ENCODE measurements around the gene TMEM238.

The TMEM238 gene

GRCh38 chr19:55345818-55346724 lies 38.0 kb downstream of the TMEM238 start:
- no peaks in the 10 kb centered on the region for H3K27me3 ChIP-seq (ENCODE audit: control insufficient read depth, low read length)
- H3K4me1 ChIP-seq (ENCODE audit: control insufficient read depth, low read length) = peaks cover 7% of the 10 kb centered on the region

GRCh38 chr19:55345101-55345817 lies 38.8 kb downstream of the TMEM238 start:
- Histone ChIP-seq H3K36me3 (ENCODE audit: control insufficient read depth, low read length) (peaks cover 16% of the 10 kb centered on the region), H3K4me3 (ENCODE audit: low read length) (no peak overlapping the region), H3K27me3 (ENCODE audit: control insufficient read depth, low read length) (no peaks in the 10 kb centered on the region), H3K79me2 (ENCODE audit: control insufficient read depth, low read length) (peaks cover 16% of the 10 kb centered on the region), H3K9me2 (replicated peaks; ENCODE audit: control insufficient read depth, low read length) (no peaks in the 10 kb centered on the region), H4K20me1 (ENCODE audit: control insufficient read depth, insufficient read depth, low read depth, low read length) (0 out of 2 replicates have a peak, but pooled peaks cover 3% of the 10 kb centered on the region), H3F3A (ENCODE audit: control insufficient read depth, insufficient read depth) (no peaks in the 10 kb centered on the region), H3K4me2 (ENCODE audit: low read length) (no peak overlapping the region), H3K9me3 (ENCODE audit: control insufficient read depth, insufficient read depth, low read length) (no peaks in the 10 kb centered on the region), H3K27ac (ENCODE audit: low read depth, low read length) (no peak overlapping the region), H3K4me1 (ENCODE audit: control insufficient read depth, low read length) (peaks cover 14% of the 10 kb centered on the region)
- no peak for TF ChIP-seq CTCF (IDR thresholded peaks at IDR 0.05; ENCODE audit: low read depth, low read length, poor library complexity, severe bottlenecking)
- no peak for TF ChIP-seq EZH2phosphoT487 (IDR thresholded peaks at IDR 0.05; ENCODE audit: borderline replicate concordance, low read length)

More at GRCh38 chr19:55345818-55346724, 38.0 kb downstream of the TMEM238 start:
- H3K4me2 ChIP-seq (ENCODE audit: low read length) = no peak overlapping the region
- H3K9me2 ChIP-seq (replicated peaks; ENCODE audit: control insufficient read depth, low read length) = no peaks in the 10 kb centered on the region
- no peak overlapping the region for H3K4me3 ChIP-seq (ENCODE audit: low read length)
- no peak for TF ChIP-seq CTCF (IDR thresholded peaks at IDR 0.05; ENCODE audit: low read depth, low read length, poor library complexity, severe bottlenecking)
- no peak for TF ChIP-seq EZH2phosphoT487 (IDR thresholded peaks at IDR 0.05; ENCODE audit: borderline replicate concordance, low read length)
- H3K9me3 ChIP-seq (ENCODE audit: control insufficient read depth, insufficient read depth, low read length) = no peaks in the 10 kb centered on the region
- peaks cover 16% of the 10 kb centered on the region for H3K36me3 ChIP-seq (ENCODE audit: control insufficient read depth, low read length)
- H3K27ac ChIP-seq (ENCODE audit: low read depth, low read length) = no peak overlapping the region
- H4K20me1 ChIP-seq (ENCODE audit: control insufficient read depth, insufficient read depth, low read depth, low read length) = 0 out of 2 replicates have a peak, but pooled peaks cover 3% of the 10 kb centered on the region
- H3K79me2 ChIP-seq (ENCODE audit: control insufficient read depth, low read length) = peaks cover 8% of the 10 kb centered on the region
- H3F3A ChIP-seq (ENCODE audit: control insufficient read depth, insufficient read depth) = no peaks in the 10 kb centered on the region

- H3K9me3 ChIP-seq (ENCODE audit: control insufficient read depth, insufficient read depth, low read length) = no peaks in the 10 kb centered on the region
- H4K20me1 ChIP-seq (ENCODE audit: control insufficient read depth, insufficient read depth, low read depth, low read length) = 0 out of 2 replicates have a peak, but pooled peaks cover 3% of the 10 kb centered on the region
- H3K27me3 ChIP-seq (ENCODE audit: control insufficient read depth, low read length) = no peaks in the 10 kb centered on the region
- H3K4me3 ChIP-seq (ENCODE audit: low read length) = no peak overlapping the region
- H3K9me2 ChIP-seq (replicated peaks; ENCODE audit: control insufficient read depth, low read length) = no peaks in the 10 kb centered on the region
- H3K79me2 ChIP-seq (ENCODE audit: control insufficient read depth, low read length) = peaks cover 18% of the 10 kb centered on the region
- TF ChIP-seq EZH2phosphoT487 (IDR thresholded peaks at IDR 0.05; ENCODE audit: borderline replicate concordance, low read length) = no peak
- no peak for TF ChIP-seq CTCF (IDR thresholded peaks at IDR 0.05; ENCODE audit: low read depth, low read length, poor library complexity, severe bottlenecking)
- H3K4me2 ChIP-seq (ENCODE audit: low read length) = no peak overlapping the region
- H3F3A ChIP-seq (ENCODE audit: control insufficient read depth, insufficient read depth) = no peaks in the 10 kb centered on the region
- peaks cover 16% of the 10 kb centered on the region for H3K36me3 ChIP-seq (ENCODE audit: control insufficient read depth, low read length)
- peaks cover 14% of the 10 kb centered on the region for H3K4me1 ChIP-seq (ENCODE audit: control insufficient read depth, low read length)
- no peak overlapping the region for H3K27ac ChIP-seq (ENCODE audit: low read depth, low read length)
These were observed 39.6 kb downstream of the TMEM238 start for GRCh38 chr19:55344444-55344843.

Data from DOHH2 (cell line).